ENCODE data around the gene FAF2.
"Not testable (repeated sequence)": the region's sequence is repeated elsewhere in the genome, so short reads cannot be mapped to it uniquely, and the experiment has no call there.

The FAF2 gene

DNA sequence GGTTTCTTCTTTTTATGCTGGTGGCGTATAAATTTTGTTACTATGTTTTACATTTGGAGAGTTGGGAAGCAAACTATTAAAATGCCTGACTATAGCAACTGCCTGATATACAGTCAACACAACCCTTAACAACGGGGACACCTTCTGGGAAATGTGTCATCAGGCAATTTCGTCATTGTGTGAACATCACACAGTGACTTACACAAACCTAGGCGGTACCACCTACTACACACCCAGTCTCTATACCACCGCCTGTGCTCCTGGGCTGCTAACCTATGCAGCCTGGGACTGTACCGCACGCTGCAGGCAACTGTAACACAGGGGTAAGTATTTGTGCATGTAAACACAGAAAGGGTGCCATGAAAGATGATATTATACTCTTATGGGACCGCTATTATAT is 99.6 kb downstream of the FAF2 start:
- no peak for FAIRE-seq

DNA sequence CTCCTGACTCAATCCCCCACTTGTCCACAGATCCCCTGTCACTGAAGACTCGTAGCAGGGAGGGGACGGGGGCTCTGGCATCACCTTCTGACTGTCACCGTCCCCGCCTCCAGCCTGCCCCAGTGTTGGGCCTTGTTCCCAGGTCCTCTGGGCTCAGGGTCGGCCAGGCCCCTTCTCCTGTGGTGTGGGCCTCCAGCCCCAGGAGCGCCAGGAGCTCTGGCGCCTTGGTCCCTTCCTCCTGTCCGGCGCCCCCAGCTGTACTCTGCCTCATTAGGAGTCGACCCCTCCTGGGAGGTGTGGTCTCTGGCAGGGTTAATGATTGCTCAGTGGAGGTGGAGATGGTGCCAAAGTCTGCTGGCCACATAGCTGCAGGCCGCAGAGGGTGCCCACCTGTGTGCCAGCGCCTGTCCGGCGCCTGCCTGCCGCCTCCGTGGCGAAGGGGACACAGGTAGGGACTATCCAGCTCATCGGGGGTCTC is 100.8 kb downstream of the FAF2 start, which contains the start of gene CDHR2:
CDHR2 (plus strand) TSS at position 376 of the 478 bp plus-strand sequence. CDS start 16,011 bp downstream, outside the sequence.
- FAIRE-seq: no peak

DNA sequence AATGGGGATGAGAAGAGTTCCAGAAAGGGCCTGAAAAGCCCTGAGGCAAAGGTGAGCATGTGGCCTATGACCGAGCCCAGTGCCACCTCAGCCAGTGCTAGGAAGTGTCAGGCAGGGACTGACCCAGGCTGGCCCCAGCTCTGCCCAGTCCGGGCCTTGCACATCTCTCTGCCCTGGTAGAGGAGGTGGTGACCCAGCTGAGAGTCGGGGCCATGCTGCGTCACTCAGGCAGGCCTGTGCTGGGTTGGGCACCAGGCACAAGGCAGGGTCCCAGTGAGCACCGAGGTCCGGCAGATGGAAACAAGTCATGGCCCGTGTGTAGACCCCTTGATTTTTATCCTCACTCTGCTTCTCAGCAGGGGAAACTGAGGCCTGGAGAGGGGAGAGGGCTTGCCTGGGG is 101.7 kb downstream of the FAF2 start:
- no peak for FAIRE-seq

DNA sequence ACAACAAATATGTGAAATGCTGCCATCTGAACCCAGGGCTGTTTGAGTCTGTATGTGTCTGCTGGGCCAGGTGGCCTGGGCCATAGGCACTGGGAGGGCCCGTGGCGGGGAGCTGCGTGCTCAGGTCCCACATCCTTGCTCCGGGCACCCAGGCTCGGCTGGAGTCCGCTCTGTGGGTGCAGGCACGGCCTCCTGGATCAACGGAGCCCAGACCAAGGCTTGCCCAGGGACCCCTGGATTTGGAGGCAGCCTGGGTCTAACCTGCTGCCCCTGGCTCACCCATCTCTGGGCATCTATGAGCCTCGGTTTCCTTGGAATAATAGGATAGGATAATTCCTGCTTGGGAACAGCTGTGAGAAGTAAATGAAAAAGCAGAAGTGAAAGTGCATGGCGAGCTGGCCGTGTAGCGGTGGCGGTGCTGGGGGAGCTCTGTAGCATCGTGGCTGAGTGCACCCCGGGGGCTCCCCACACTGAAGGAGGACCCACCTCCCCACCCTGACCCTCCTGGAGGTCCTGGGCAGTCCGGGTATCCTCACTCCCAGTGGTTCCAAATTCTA is 102.2 kb downstream of the FAF2 start:
- no peak for FAIRE-seq

DNA sequence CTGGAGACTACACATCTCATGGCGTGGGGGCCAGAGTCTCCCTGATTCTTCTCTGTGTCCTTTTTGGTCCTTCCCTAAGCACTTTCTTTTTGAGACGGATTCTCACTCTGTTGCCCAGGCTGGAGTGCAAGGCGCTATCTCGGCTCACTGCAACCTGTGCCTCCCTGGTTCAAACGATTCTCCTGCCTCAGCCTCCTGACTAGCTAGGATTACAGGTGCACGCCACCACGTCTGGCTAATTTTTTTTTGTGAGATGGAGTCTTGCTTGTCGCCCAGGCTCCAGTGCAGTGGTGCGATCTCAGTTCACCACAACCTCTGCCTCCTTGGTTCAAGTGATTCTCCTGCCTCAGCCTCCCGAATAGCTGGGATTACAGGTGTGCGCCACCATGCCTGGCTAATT is 102.8 kb downstream of the FAF2 start:
- FAIRE-seq: not testable (repeated sequence)

DNA sequence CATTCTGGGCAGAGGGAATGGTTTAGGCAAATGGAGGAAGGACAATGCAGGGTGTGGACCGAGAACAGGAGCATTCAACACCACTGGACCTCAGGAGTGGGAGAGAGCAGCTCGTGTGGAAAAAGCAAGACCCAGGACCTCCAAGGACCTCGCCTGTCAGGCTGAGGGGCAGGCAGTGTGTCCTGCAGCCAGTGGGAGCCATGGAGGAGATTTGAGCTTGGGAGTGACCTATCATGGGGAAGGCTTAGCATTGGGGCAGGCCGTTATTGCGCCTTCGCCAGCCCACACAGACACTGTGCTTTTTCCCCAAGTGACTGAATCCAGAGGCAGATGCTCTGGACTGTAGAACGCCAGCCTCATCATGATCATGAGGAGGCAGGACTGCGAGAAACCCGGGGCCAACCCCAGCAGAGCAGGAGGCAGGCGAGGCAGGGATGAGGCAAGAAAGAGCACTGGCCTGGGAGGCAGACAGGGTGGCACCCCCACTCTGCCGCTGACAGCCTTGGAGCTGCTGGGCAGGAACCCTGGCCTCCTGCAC is 104.2 kb downstream of the FAF2 start:
- FAIRE-seq: no peak

DNA sequence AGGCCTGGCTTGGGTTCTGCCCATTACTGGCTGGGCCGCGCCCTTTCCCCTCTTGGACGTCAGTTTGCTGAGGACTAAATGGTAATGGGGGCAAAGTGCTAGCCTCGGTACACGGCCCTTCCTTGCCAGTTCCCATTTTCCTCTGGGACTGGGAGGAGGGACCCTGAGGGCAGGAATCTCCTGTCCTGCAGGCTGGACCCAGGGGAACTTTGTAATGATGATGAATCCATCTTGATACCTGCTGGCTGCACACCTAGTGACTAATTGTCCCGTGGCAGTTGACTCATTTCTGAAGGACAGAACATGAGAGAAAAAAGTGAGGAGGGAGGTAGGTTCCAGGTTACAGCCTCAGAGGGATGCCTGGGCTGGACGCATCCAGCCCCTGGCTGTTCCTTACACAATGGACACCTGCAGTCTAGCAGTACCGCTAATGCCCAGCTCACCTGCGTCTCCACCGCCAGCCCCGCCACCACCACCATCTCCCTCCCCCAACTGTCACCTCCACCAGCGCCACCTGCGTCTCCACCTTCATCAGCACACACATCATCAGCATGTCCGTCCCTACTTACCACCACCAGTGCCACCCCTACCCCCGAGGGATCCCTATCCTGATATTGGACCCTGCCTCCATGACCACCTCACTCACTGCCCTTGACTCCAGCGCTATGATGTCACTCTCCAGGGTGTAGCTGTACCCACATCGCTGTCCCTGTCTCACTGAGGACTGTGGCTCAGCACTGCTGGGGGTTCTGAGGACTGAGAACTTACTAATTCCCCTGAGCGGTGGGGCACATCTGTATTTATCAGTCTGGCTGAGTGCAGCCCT is 105.3 kb downstream of the FAF2 start:
- no peak for FAIRE-seq

DNA sequence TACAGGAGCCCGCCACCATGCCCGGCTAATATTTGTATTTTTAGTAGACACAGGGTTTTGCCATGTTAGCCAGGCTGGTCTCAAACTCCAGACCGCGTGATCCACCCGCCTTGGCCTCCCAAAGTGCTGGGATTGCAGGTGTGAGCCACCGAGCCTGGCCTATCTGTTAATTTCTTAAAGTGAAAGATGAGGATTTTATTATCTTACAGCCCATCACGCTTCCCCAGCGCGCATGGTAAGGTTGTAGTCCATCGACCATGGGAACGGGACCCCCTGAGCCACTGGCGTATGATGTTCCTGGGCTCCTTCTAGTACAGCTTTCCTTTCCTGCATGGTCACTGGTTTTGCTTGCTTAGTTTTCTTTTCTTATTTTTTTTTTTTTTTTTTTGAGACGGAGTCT is 109.7 kb downstream of the FAF2 start:
- FAIRE-seq: no peak

Data from TTC549 (cell line).